PC-3 (cell line): ENCODE results near the gene TBX1. TPM values are rescaled to one million over a fixed set of nuclear protein-coding genes. Genes with fewer than 3 reads are reported as not detected.

Experiments
- ATAC-seq: fragments of 200-7000 bp; cut with Tn5 transposase; 2 replicates; pipeline ENCODE4 v1.9.1; 2020; ENCODE audit warnings: mild to moderate bottlenecking, moderate library complexity
- BruUV-seq: library from RNA; stranded (reverse); fragments of 400-500 nt; replicated peaks from 2 replicates; lab custom pipeline; 2021; lab: Mats Ljungman, UMichigan
- CTCF ChIA-PET: fragments of 300-600 bp; sonication (Branson Sonifier 250); formaldehyde crosslinking; loops from one replicate; lab custom pipeline; 2022; ENCODE audit warnings: antibody characterized with exemption; lab: Charles Lee
- POLR2A ChIA-PET: fragments of 300-600 bp; sonication (Branson Sonifier 250); formaldehyde crosslinking; loops from one replicate; lab custom pipeline; 2022; ENCODE audit warnings: antibody characterized with exemption; ENCODE audit not compliant: unreplicated experiment; lab: Charles Lee
- DNase-seq: peaks from one replicate; pipeline ENCODE4 v3.0.0-alpha.2; 2015
- H2AFZ ChIP-seq: fragments of 300-600 bp; sonication (generic); 2 replicates; pipeline ENCODE4 v1.6.0; 2016; ENCODE audit warnings: antibody characterized with exemption, low read length
- H3F3A ChIP-seq: fragments of 300-600 bp; sonication (generic); one replicate; pipeline ENCODE4 v1.6.0; 2017; ENCODE audit warnings: antibody characterized with exemption, low read length, control low read depth, mild to moderate bottlenecking; ENCODE audit not compliant: unreplicated experiment
- H3K27ac ChIP-seq: fragments of 300-600 bp; sonication (generic); 2 replicates; pipeline ENCODE4 v1.5.1; 2016; ENCODE audit warnings: mild to moderate bottlenecking, low read length
- H3K27me3 ChIP-seq: fragments of 300-600 bp; sonication (generic); 2 replicates; pipeline ENCODE4 v1.6.1; 2016; ENCODE audit warnings: low read length, mixed read lengths
- H3K36me3 ChIP-seq: fragments of 300-600 bp; sonication (generic); 2 replicates; pipeline ENCODE4 v1.6.1; 2016; ENCODE audit warnings: low read depth, mixed run types, low read length, mixed read lengths
- H3K4me1 ChIP-seq: fragments of 300-600 bp; sonication (generic); 2 replicates; pipeline ENCODE4 v1.5.1; 2016; ENCODE audit warnings: low read length; ENCODE audit not compliant: insufficient read depth
- H3K4me2 ChIP-seq: fragments of 300-600 bp; sonication (generic); 2 replicates; pipeline ENCODE4 v1.6.0; 2016; ENCODE audit warnings: low read length
- H3K4me3 ChIP-seq: fragments of 300-600 bp; sonication (generic); 2 replicates; pipeline ENCODE4 v1.5.1; 2016; ENCODE audit warnings: mild to moderate bottlenecking, low read length, mixed read lengths
- H3K79me2 ChIP-seq: fragments of 300-600 bp; sonication (generic); 2 replicates; pipeline ENCODE4 v1.6.1; 2017; ENCODE audit warnings: low read length, mixed read lengths
- H3K9ac ChIP-seq: fragments of 300-600 bp; sonication (generic); 2 replicates; pipeline ENCODE4 v1.6.0; 2016; ENCODE audit warnings: mild to moderate bottlenecking, low read length
- H3K9me2 ChIP-seq: fragments of 300-600 bp; sonication (generic); replicated peaks from 2 replicates; pipeline ENCODE4 v1.6.1; 2016; ENCODE audit warnings: mixed run types, low read length, mixed read lengths
- H3K9me3 ChIP-seq: fragments of 300-600 bp; sonication (generic); 2 replicates; pipeline ENCODE4 v1.6.1; 2016; ENCODE audit warnings: low read length, mixed read lengths
- H4K20me1 ChIP-seq: fragments of 300-600 bp; sonication (generic); 2 replicates; pipeline ENCODE4 v1.6.1; 2016; ENCODE audit warnings: low read length, mixed read lengths
- EZH2 ChIP-seq: fragments of 300-600 bp; sonication (generic); IDR thresholded peaks from one replicate; pipeline ENCODE4 v1.6.1; 2017; ENCODE audit warnings: antibody characterized with exemption, mild to moderate bottlenecking, low read length; ENCODE audit not compliant: unreplicated experiment
- EZH2phosphoT487 ChIP-seq: fragments of 300-600 bp; sonication (generic); IDR thresholded peaks from 2 replicates; pipeline ENCODE4 v1.6.1; 2018; ENCODE audit warnings: mild to moderate bottlenecking, antibody characterized with exemption, low read length, borderline replicate concordance
- intact Hi-C: fragments of 100-400 bp; cut with micrococcal nuclease; formaldehyde crosslinking; loops from 2 replicates; pipeline ENCODE4 v1.9.0; 2023
- total RNA-seq: library from RNA; depleted of rRNA; stranded (reverse); fragments of >200 nt; gene quantifications from 2 replicates; pipeline ENCODE4 v1.2.3, GENCODE V29; 2014
- TF ChIP-seq, protein P1 (sequence below): fragments of 300-600 bp; sonication (generic); conservative IDR thresholded peaks from 2 replicates; pipeline ENCODE4 v1.5.1; 2017; ENCODE audit warnings: antibody characterized with exemption, low read depth, mild to moderate bottlenecking, low read length

TBX1 gene
- total RNA-seq, 1 experiment from 2014 or later = 18.6 TPM

DNA sequence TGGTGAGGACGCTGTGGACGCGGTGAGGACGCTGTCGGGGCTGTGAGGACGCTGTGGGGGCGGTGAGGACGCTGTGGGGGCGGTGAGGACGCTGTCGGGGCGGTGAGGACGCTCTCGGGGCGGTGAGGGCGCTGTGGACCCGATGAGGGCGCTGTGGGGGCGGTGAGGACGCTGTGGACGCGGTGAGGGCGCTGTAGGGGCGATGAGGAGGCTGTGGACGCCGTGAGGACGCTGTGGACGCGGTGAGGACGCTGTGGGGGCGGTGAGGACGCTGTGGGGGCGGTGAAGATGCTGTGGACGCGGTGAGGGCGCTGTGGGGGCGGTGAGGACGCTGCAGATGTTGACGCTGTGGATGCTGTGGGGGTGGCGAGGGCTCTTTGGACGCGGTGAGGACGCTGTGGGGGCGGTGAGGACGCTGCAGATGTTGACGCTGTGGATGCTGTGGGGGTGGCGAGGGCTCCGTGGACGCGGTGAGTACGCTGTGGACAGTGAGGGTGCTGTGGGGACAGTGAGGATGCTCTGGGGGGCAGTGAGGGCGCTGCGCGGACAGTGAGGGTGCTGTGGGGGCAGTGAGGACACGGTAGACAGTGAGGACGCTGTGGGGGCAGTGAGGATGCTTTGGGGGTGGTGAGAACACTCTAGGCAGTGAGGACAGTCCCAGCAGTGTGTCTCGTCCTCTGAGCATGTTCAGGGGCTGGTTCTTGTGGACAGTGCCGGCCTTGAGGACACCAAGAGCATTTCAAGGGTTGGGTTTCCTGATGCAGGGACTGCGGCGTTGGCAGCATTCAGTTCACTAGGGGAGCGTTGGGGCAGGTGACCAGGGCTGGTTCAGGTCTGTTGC is 33.0 kb upstream of the TBX1 start:
- no peak for TF ChIP-seq EZH2
- TF ChIP-seq, protein P1, sequence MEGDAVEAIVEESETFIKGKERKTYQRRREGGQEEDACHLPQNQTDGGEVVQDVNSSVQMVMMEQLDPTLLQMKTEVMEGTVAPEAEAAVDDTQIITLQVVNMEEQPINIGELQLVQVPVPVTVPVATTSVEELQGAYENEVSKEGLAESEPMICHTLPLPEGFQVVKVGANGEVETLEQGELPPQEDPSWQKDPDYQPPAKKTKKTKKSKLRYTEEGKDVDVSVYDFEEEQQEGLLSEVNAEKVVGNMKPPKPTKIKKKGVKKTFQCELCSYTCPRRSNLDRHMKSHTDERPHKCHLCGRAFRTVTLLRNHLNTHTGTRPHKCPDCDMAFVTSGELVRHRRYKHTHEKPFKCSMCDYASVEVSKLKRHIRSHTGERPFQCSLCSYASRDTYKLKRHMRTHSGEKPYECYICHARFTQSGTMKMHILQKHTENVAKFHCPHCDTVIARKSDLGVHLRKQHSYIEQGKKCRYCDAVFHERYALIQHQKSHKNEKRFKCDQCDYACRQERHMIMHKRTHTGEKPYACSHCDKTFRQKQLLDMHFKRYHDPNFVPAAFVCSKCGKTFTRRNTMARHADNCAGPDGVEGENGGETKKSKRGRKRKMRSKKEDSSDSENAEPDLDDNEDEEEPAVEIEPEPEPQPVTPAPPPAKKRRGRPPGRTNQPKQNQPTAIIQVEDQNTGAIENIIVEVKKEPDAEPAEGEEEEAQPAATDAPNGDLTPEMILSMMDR = no peak
- TF ChIP-seq EZH2phosphoT487 = no peak
- Histone ChIP-seq H3K4me1 (no peaks in the 10 kb centered on the region), H2AFZ (no peak overlapping the region), H3K4me3 (no peak overlapping the region), H3K27ac (no peak overlapping the region), H3K36me3 (no peaks in the 10 kb centered on the region), H3K9ac (no peak overlapping the region), H4K20me1 (no peaks in the 10 kb centered on the region), H3K4me2 (no peak overlapping the region), H3F3A (no peaks in the 10 kb centered on the region), H3K27me3 (no peaks in the 10 kb centered on the region), H3K9me3 (no peaks in the 10 kb centered on the region), H3K79me2 (no peaks in the 10 kb centered on the region), H3K9me2 (no peaks in the 10 kb centered on the region)
- ChIA-PET CTCF (no interaction called here), POLR2A (no interaction called here)
- no TSS peak for BruUV-seq
- intact Hi-C loops = no loop called here
- no peak for DNase-seq
- no peak for ATAC-seq

DNA sequence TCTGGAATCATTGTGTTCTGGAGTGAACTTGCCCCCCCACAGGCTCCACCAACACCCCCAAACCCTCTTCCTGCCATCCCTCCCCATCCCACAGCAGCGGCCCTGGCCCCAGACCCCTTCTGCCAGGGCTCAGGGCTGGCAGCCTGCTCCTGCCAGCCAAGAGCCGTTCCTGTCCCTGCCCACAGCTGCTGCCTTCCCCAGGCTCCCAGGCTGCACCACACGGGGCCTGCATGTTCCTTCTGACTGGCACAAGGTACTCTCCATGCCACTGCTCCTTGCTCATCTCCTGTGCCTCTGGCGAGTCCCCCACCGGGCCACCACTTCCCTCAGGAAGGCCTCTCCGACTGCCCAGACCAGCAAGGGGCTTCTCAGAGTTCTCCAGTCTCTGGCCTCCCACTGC is 32.3 kb upstream of the TBX1 start:
- no peaks in the 10 kb centered on the region for H3K79me2 ChIP-seq
- no peaks in the 10 kb centered on the region for H3K4me1 ChIP-seq
- H3K27me3 ChIP-seq = no peaks in the 10 kb centered on the region
- no peaks in the 10 kb centered on the region for H3K9me3 ChIP-seq
- no peaks in the 10 kb centered on the region for H3K9me2 ChIP-seq
- ATAC-seq (no peak), DNase-seq (no peak)
- BruUV-seq = no TSS peak
- ChIA-PET POLR2A (no interaction called here), CTCF (no interaction called here)
- H3K9ac ChIP-seq = no peak overlapping the region
- H3K36me3 ChIP-seq = no peaks in the 10 kb centered on the region
- no peaks in the 10 kb centered on the region for H3F3A ChIP-seq
- H3K4me2 ChIP-seq = no peak overlapping the region
- H4K20me1 ChIP-seq = no peaks in the 10 kb centered on the region
- TF ChIP-seq EZH2 = no peak
- TF ChIP-seq EZH2phosphoT487 = no peak
- TF ChIP-seq, protein P1 = no peak
- no peak overlapping the region for H2AFZ ChIP-seq
- H3K27ac ChIP-seq = no peak overlapping the region
- no peak overlapping the region for H3K4me3 ChIP-seq
- intact Hi-C loops = no loop called here

DNA sequence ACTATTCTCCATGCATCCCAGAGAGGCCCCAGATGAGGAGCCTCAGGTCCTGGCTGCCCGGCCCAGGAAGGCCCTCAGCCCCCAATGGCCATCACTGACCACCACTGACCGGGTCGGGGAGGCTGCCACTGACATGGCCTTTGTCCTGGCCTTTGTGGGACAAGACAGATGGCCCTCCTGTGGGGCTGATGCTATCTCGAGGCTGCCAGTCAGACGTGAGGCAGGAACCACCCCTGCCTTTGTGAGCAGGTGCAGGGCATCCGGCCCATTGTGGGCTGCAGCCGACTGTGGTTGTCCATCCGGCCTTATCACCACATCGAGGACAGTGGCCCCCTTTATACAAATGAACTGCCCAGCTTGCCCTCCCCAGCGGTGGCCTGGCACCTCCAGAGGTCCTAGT is 31.7 kb upstream of the TBX1 start:
- DNase-seq (no peak), ATAC-seq (no peak)
- Histone ChIP-seq H3K4me2 (no peak overlapping the region), H3K9me3 (no peaks in the 10 kb centered on the region), H3F3A (no peaks in the 10 kb centered on the region), H4K20me1 (no peaks in the 10 kb centered on the region), H3K27me3 (no peaks in the 10 kb centered on the region), H3K4me3 (no peak overlapping the region), H3K4me1 (no peaks in the 10 kb centered on the region), H2AFZ (no peak overlapping the region), H3K27ac (no peak overlapping the region), H3K9ac (no peak overlapping the region), H3K79me2 (no peaks in the 10 kb centered on the region), H3K9me2 (no peaks in the 10 kb centered on the region), H3K36me3 (no peaks in the 10 kb centered on the region)
- POLR2A ChIA-PET = no interaction called here
- BruUV-seq = no TSS peak
- CTCF ChIA-PET = interaction anchor here (0.7 kb wide), 1 partner anchor 30 kb away, joined by 3 read pairs; no protein-coding TSS in a partner anchor
- intact Hi-C loops = no loop called here
- TF ChIP-seq EZH2 (no peak), EZH2phosphoT487 (no peak)
- TF ChIP-seq, protein P1 = no peak
